Spleen (tissue), 11 donors: ENCODE data around the gene CD200R1. TPM values are rescaled to one million over a fixed set of nuclear protein-coding genes. Genes with fewer than 3 reads are reported as not detected.
"Not testable (repeated sequence)": the region's sequence is repeated elsewhere in the genome, so short reads cannot be mapped to it uniquely, and the experiment has no call there.

ENCODE experiments used
- DNase-seq: peaks from one replicate; pipeline ENCODE4 v3.0.0-alpha.2; 2020
- H3K27ac ChIP-seq, 8 donors: fragments of 200-600 bp; sonication (generic) in 7 of 8; 1 replicate in 4 of 8; 2 replicates in 4 of 8; pipeline versions ENCODE4 v1.5.0 to v1.8.0; 2016 to 2021; ENCODE audit warnings: inconsistent platforms in 4 of 8, mild to moderate bottlenecking in 4 of 8, moderate library complexity in 1 of 8
- H3K27me3 ChIP-seq, 7 donors: fragments of 200-600 bp; sonication (generic) in 6 of 7; replicated peaks in 1 of 7; 1 replicate in 4 of 7; 2 replicates in 3 of 7; pipeline versions ENCODE4 v1.5.0 to v1.8.0; 2016 to 2021; ENCODE audit warnings: inconsistent platforms in 3 of 7, mild to moderate bottlenecking in 1 of 7
- H3K36me3 ChIP-seq, 6 donors: fragments of 200-600 bp; sonication (generic) in 5 of 6; 1 replicate in 4 of 6; 2 replicates in 2 of 6; pipeline versions ENCODE4 v1.5.0 to v1.8.0; 2016 to 2021; ENCODE audit warnings: inconsistent platforms in 2 of 6
- H3K4me1 ChIP-seq, 6 donors: fragments of 200-600 bp; sonication (generic) in 5 of 6; 1 replicate in 3 of 6; 2 replicates in 3 of 6; pipeline versions ENCODE4 v1.5.0 to v1.8.0; 2016 to 2021; ENCODE audit warnings: inconsistent platforms in 3 of 6
- H3K4me3 ChIP-seq, 8 donors: fragments of 200-600 bp; sonication (generic) in 7 of 8; 1 replicate in 4 of 8; 2 replicates in 4 of 8; pipeline versions ENCODE4 v1.5.0 to v1.8.0; 2016 to 2021; ENCODE audit warnings: inconsistent platforms in 4 of 8, mild to moderate bottlenecking in 4 of 8, moderate library complexity in 2 of 8
- H3K9me3 ChIP-seq, 8 donors: fragments of 200-600 bp; sonication (generic) in 7 of 8; 1 replicate in 4 of 8; 2 replicates in 4 of 8; pipeline versions ENCODE4 v1.5.0 to v1.8.0; 2016 to 2021; ENCODE audit warnings: inconsistent platforms in 4 of 8
- POLR2A ChIP-seq, 3 donors: fragments of 450-650 bp; IDR thresholded peaks; one replicate each; pipeline ENCODE4 v1.5.1; 2017; ENCODE audit warnings: antibody characterized with exemption in 3 of 3, mild to moderate bottlenecking in 1 of 3
- POLR2AphosphoS5 ChIP-seq, 3 donors: sonication (generic); formaldehyde crosslinking; IDR thresholded peaks; one replicate each; pipeline ENCODE4 v1.5.1; 2017; ENCODE audit warnings: antibody characterized with exemption in 3 of 3
- WGBS, 5 donors: extraction: QIAGEN DNeasy Blood & Tissue Kit in 3 of 5; methylation state at CpG; one replicate each; pipeline versions ENCODE4 v1.1.5 to v1.1.7; 2013 to 2018; 5-methylcytosine and 5-hydroxymethylcytosine counted together
- intact Hi-C: fragments of 100-400 bp; cut with DNase I; formaldehyde crosslinking; loops from one replicate; pipeline ENCODE4 v1.15.0; 2023; ENCODE audit warnings: low total_unique reads
- polyA plus RNA-seq, 3 donors: library from polyadenylated mRNA; stranded (reverse); fragments of 200-250 nt; gene quantifications; one replicate each; pipeline ENCODE4 v1.2.1, GENCODE V29; 2013
- total RNA-seq, 7 donors: library from RNA; depleted of rRNA in 3 of 7; stranded (reverse); fragments of >200 nt in 3 of 7; fragmentation: NEBNext Ultra II Directional in 4 of 7; extraction: Animal tissue kit (Norgen Biotek cat#: 25700) in 4 of 7; gene quantifications; one replicate each; pipeline versions ENCODE4 v1.1.0 to v1.2.1, GENCODE V29; 2016 to 2021
- TF ChIP-seq, protein P1 (sequence below), 11 experiments: fragments of 200-600 bp in 7 of 11; fragments of 450-650 bp in 4 of 11; sonication (generic) in 4 of 11; IDR thresholded peaks in 8 of 11; conservative IDR thresholded peaks in 3 of 11; 1 replicate in 7 of 11; 2 replicates in 4 of 11; pipeline versions ENCODE4 v1.4.0 to v1.8.0; 2016 to 2021; ENCODE audit warnings: antibody characterized with exemption in 11 of 11, inconsistent platforms in 4 of 11, mild to moderate bottlenecking in 1 of 11
- donor health status: healthy with polysubstance abuse.
- donor health status: DM: no; HTN: no; CAD: no; lungs with moderate emphysema.
- donor health status: DM: no; HTN: no; CAD: no.
- donor health status: Bipolar disorder and iron deficiency.
- donor health status: healthy.
- donor health status: DM: no; HTN: no; CAD: no.
- donor health status: DM: yes; HTN: yes; CAD: no.

CD200R1 gene
- total and polyA plus RNA-seq, 10 donors, result 0.91 to 14.0 (median 9.9) TPM

GRCh38 chr3:112925560-112925959 lies 49.3 kb downstream of the CD200R1 start:
- Histone ChIP-seq H3K36me3 (peaks cover 0 to 23% (median 2%) of the 10 kb centered on the region in 6 donors), H3K27ac (no peak overlapping the region), H3K27me3 (no peaks in the 10 kb centered on the region), H3K4me1 (peaks cover 0 to 5% (median 0%) of the 10 kb centered on the region in 6 donors), H3K4me3 (no peak overlapping the region), H3K9me3 (no peaks in the 10 kb centered on the region)
- no peak for DNase-seq
- intact Hi-C loops, result no loop called here
- 76 to 92% (median 85%) methylated on average over 2 of the region's 2 CpGs for WGBS, 5 donors
- TF ChIP-seq, protein P1, sequence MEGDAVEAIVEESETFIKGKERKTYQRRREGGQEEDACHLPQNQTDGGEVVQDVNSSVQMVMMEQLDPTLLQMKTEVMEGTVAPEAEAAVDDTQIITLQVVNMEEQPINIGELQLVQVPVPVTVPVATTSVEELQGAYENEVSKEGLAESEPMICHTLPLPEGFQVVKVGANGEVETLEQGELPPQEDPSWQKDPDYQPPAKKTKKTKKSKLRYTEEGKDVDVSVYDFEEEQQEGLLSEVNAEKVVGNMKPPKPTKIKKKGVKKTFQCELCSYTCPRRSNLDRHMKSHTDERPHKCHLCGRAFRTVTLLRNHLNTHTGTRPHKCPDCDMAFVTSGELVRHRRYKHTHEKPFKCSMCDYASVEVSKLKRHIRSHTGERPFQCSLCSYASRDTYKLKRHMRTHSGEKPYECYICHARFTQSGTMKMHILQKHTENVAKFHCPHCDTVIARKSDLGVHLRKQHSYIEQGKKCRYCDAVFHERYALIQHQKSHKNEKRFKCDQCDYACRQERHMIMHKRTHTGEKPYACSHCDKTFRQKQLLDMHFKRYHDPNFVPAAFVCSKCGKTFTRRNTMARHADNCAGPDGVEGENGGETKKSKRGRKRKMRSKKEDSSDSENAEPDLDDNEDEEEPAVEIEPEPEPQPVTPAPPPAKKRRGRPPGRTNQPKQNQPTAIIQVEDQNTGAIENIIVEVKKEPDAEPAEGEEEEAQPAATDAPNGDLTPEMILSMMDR (IDR thresholded peaks at IDR 0.05 in 8 of 11, conservative IDR thresholded peaks at IDR 0.05 in 3 of 11), result no peak
- TF ChIP-seq POLR2AphosphoS5 (IDR thresholded peaks at IDR 0.05), result no peak

GRCh38 chr3:112919541-112919940 lies 55.4 kb downstream of the CD200R1 start:
- H3K27ac ChIP-seq, H3K27me3 ChIP-seq, DNase-seq, intact Hi-C loops, H3K4me3 ChIP-seq, H3K4me1 ChIP-seq: not testable (repeated sequence)
- H3K36me3 ChIP-seq, result peaks cover 0 to 26% (median 0%) of the 10 kb centered on the region in 6 donors
- H3K9me3 ChIP-seq, result peaks cover 5 to 39% (median 27%) of the 10 kb centered on the region in 8 donors
- 72 to 81% (median 76%) methylated on average over 5 of the region's 5 CpGs for WGBS, 5 donors

DNA sequence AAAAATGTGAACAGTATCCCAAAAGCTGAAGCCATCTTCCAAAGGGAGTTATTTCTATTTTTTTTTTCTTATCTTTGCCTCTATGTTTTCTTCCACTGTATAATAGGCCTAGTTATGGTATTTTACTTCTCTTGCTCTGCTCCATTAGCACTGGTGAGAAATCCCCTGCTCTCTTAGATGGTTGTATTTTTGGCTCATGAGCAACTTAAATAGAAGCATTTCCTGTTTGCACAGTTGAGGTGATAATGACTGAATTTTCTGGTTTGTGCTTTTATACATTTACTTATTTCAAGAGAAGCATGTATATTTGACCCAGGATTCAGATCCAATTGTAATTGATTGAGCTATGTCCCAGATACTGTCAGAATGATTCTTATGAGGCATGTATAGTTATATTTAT lies 66.7 kb downstream of the CD200R1 start:
- H3K27ac ChIP-seq, result peak overlapping the region; percentile 11 to 67 (median 44)
- peaks cover 0 to 15% (median 7%) of the 10 kb centered on the region in 8 donors for H3K9me3 ChIP-seq
- H3K4me1 ChIP-seq, result peaks cover 0 to 32% (median 20%) of the 10 kb centered on the region in 6 donors
- H3K27me3 ChIP-seq, result no peaks in the 10 kb centered on the region
- intact Hi-C loops, result no loop called here
- no peak overlapping the region for H3K4me3 ChIP-seq
- TF ChIP-seq POLR2A (IDR thresholded peaks at IDR 0.05) (no peak), POLR2AphosphoS5 (IDR thresholded peaks at IDR 0.05) (no peak)
- TF ChIP-seq, protein P1 (IDR thresholded peaks at IDR 0.05 in 8 of 11, conservative IDR thresholded peaks at IDR 0.05 in 3 of 11), result no peak
- DNase-seq, result no peak
- no peaks in the 10 kb centered on the region for H3K36me3 ChIP-seq

GRCh38 chr3:112904786-112905185 lies 70.1 kb downstream of the CD200R1 start:
- Histone ChIP-seq H3K9me3 (peaks cover 0 to 16% (median 9%) of the 10 kb centered on the region in 8 donors), H3K27me3 (no peaks in the 10 kb centered on the region), H3K4me3 (no peak overlapping the region), H3K27ac (peak overlapping the region in 2 of 8 donors; percentile 16 to 22), H3K4me1 (peaks cover 0 to 32% (median 20%) of the 10 kb centered on the region in 6 donors), H3K36me3 (no peaks in the 10 kb centered on the region)
- no peak for DNase-seq
- TF ChIP-seq POLR2AphosphoS5 (IDR thresholded peaks at IDR 0.05) (no peak), POLR2A (IDR thresholded peaks at IDR 0.05) (no peak)
- TF ChIP-seq, protein P1 (IDR thresholded peaks at IDR 0.05 in 8 of 11, conservative IDR thresholded peaks at IDR 0.05 in 3 of 11), result no peak
- intact Hi-C loops, result no loop called here
- 65 to 83% (median 69%) methylated on average over 8 of the region's 8 CpGs for WGBS, 5 donors

GRCh38 chr3:112900113-112900512 lies 74.8 kb downstream of the CD200R1 start:
- H3K36me3 ChIP-seq, result no peaks in the 10 kb centered on the region
- peaks cover 0 to 4% (median 0%) of the 10 kb centered on the region in 6 donors for H3K4me1 ChIP-seq
- no peaks in the 10 kb centered on the region for H3K27me3 ChIP-seq
- 78 to 91% (median 80%) methylated on average over 3 of the region's 3 CpGs for WGBS, 5 donors
- peaks cover 0 to 16% (median 9%) of the 10 kb centered on the region in 8 donors for H3K9me3 ChIP-seq
- DNase-seq, result no peak
- H3K27ac ChIP-seq, result no peak overlapping the region
- no peak for TF ChIP-seq POLR2AphosphoS5 (IDR thresholded peaks at IDR 0.05)
- TF ChIP-seq, protein P1 (IDR thresholded peaks at IDR 0.05 in 8 of 11, conservative IDR thresholded peaks at IDR 0.05 in 3 of 11), result no peak
- no peak for TF ChIP-seq POLR2A (IDR thresholded peaks at IDR 0.05)
- intact Hi-C loops, result no loop called here
- no peak overlapping the region for H3K4me3 ChIP-seq
